Natural killer cell (primary cell): ENCODE results near the gene MPST. TPM values are rescaled to one million over a fixed set of nuclear protein-coding genes. Genes with fewer than 3 reads are reported as not detected.
A peak's percentile ranks its signal among the peaks of the same experiment; 100 is the strongest.

Experiments
- ATAC-seq, 3 donors: fragments of 150-1000 bp in 2 of 3; fragments of 200-7000 bp in 1 of 3; cut with Tn5 transposase; 1 replicate in 1 of 3; 2 replicates in 2 of 3; pipeline ENCODE4 v1.10.0; 2021; ENCODE audit warnings: mild to moderate bottlenecking in 2 of 3, moderate library complexity in 2 of 3
- DNase-seq, 2 donors: peaks; one replicate each; pipeline versions ENCODE4 v3.0.0 to v3.0.0-alpha.2; 2013 to 2021; ENCODE audit warnings: mixed read lengths in 1 of 2
- H3K27ac ChIP-seq: one replicate; pipeline ENCODE4 v1.5.1; 2013; ENCODE audit warnings: mild to moderate bottlenecking, low read length
- H3K27me3 ChIP-seq: one replicate; pipeline ENCODE4 v1.6.1; 2013; ENCODE audit warnings: low read length; ENCODE audit not compliant: control insufficient read depth, insufficient read depth
- H3K36me3 ChIP-seq: one replicate; pipeline ENCODE4 v1.6.1; 2013; ENCODE audit warnings: low read length; ENCODE audit not compliant: control insufficient read depth, insufficient read depth
- H3K4me1 ChIP-seq: one replicate; pipeline ENCODE4 v1.6.1; 2013; ENCODE audit warnings: low read length; ENCODE audit not compliant: control insufficient read depth, insufficient read depth
- H3K4me3 ChIP-seq: one replicate; pipeline ENCODE4 v1.5.1; 2013; ENCODE audit warnings: low read length
- H3K9me3 ChIP-seq: one replicate; pipeline ENCODE4 v1.6.1; 2013; ENCODE audit warnings: low read length; ENCODE audit not compliant: control insufficient read depth, insufficient read depth
- H3K27ac Mint-ChIP-seq, 2 donors: one replicate each; pipeline ENCODE4 v1.8.0; 2022; ENCODE audit warnings: mild to moderate bottlenecking in 2 of 2, mixed read lengths in 2 of 2, moderate library complexity in 1 of 2
- H3K27me3 Mint-ChIP-seq, 2 donors: one replicate each; pipeline ENCODE4 v1.8.0; 2022; ENCODE audit warnings: low read depth in 2 of 2, mixed read lengths in 2 of 2
- H3K36me3 Mint-ChIP-seq: one replicate; pipeline ENCODE4 v1.8.0; 2022; ENCODE audit warnings: mixed read lengths
- H3K4me1 Mint-ChIP-seq, 2 donors: one replicate each; pipeline ENCODE4 v1.8.0; 2022; ENCODE audit warnings: mixed read lengths in 2 of 2
- H3K4me3 Mint-ChIP-seq: one replicate; pipeline ENCODE4 v1.8.0; 2022; ENCODE audit warnings: mild to moderate bottlenecking, moderate library complexity, mixed read lengths
- H3K9me3 Mint-ChIP-seq, 2 donors: one replicate each; pipeline ENCODE4 v1.8.0; 2022; ENCODE audit warnings: mixed read lengths in 2 of 2
- WGBS: methylation state at CpG from one replicate; pipeline ENCODE4 v1.1.7; 2013; ENCODE audit warnings: missing lambda C conversion rate; ENCODE audit not compliant: insufficient coverage; 5-methylcytosine and 5-hydroxymethylcytosine counted together
- intact Hi-C: fragments of 100-400 bp; cut with micrococcal nuclease; formaldehyde crosslinking; loops from one replicate; pipeline ENCODE4 v1.14.2; 2022
- total RNA-seq, 4 donors: library from RNA; stranded (reverse); fragments of 120-200 nt in 1 of 4; gene quantifications; one replicate each; pipeline versions ENCODE4 v1.2.3 to v1.2.4, GENCODE V29; 2013 to 2022
- TF ChIP-seq, protein P1 (sequence below): fragments of 200-600 bp; IDR thresholded peaks from one replicate; pipeline ENCODE4 v1.8.0; 2022; ENCODE audit warnings: antibody characterized with exemption

Gene MPST
- total RNA-seq, 3 donors from 2014 or later (not counting 1 experiment from before 2014, with no cell fraction given) = 21.4 to 23.9 (median 22.9) TPM

GRCh38 chr22:37020192-37020479 lies 594 bp downstream of the MPST start:
- Histone ChIP-seq H3K4me1 (peaks cover 33% of the 10 kb centered on the region), H3K27me3 (no peaks in the 10 kb centered on the region), H3K9me3 (no peaks in the 10 kb centered on the region), H3K27ac (peak overlapping the region; percentile 30), H3K36me3 (peaks cover 6% of the 10 kb centered on the region), H3K4me3 (peak overlapping the region; percentile 84)
- H3K27ac Mint-ChIP-seq = peak overlapping the region; percentile 57 to 89
- H3K27me3 Mint-ChIP-seq = no peaks in the 10 kb centered on the region
- H3K4me1 Mint-ChIP-seq = peaks cover 12 to 31% of the 10 kb centered on the region in 2 donors
- 6% methylated on average over 5 of the region's 5 CpGs for WGBS
- ATAC-seq (peak in 2 of 3 donors; percentile 1 to 8), DNase-seq (peak in 1 of 2 donors; percentile 22)
- H3K4me3 Mint-ChIP-seq = peak overlapping the region; percentile 90
- TF ChIP-seq, protein P1, sequence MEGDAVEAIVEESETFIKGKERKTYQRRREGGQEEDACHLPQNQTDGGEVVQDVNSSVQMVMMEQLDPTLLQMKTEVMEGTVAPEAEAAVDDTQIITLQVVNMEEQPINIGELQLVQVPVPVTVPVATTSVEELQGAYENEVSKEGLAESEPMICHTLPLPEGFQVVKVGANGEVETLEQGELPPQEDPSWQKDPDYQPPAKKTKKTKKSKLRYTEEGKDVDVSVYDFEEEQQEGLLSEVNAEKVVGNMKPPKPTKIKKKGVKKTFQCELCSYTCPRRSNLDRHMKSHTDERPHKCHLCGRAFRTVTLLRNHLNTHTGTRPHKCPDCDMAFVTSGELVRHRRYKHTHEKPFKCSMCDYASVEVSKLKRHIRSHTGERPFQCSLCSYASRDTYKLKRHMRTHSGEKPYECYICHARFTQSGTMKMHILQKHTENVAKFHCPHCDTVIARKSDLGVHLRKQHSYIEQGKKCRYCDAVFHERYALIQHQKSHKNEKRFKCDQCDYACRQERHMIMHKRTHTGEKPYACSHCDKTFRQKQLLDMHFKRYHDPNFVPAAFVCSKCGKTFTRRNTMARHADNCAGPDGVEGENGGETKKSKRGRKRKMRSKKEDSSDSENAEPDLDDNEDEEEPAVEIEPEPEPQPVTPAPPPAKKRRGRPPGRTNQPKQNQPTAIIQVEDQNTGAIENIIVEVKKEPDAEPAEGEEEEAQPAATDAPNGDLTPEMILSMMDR = no peak
- no peaks in the 10 kb centered on the region for H3K9me3 Mint-ChIP-seq
- intact Hi-C loops = no loop called here
- no peaks in the 10 kb centered on the region for H3K36me3 Mint-ChIP-seq

GRCh38 chr22:37021041-37021440 lies 1.5 kb downstream of the MPST start:
- H3K9me3 Mint-ChIP-seq = no peaks in the 10 kb centered on the region
- WGBS = 87% methylated on average over 5 of the region's 5 CpGs
- H3K27ac Mint-ChIP-seq = no peak overlapping the region
- TF ChIP-seq, protein P1 = no peak
- H3K4me3 ChIP-seq = no peak overlapping the region
- no peaks in the 10 kb centered on the region for H3K9me3 ChIP-seq
- H3K4me1 Mint-ChIP-seq = peaks cover 12 to 34% of the 10 kb centered on the region in 2 donors
- no peaks in the 10 kb centered on the region for H3K27me3 ChIP-seq
- intact Hi-C loops = no loop called here
- no peak for ATAC-seq
- peaks cover 33% of the 10 kb centered on the region for H3K4me1 ChIP-seq
- no peak overlapping the region for H3K4me3 Mint-ChIP-seq
- H3K36me3 Mint-ChIP-seq = no peaks in the 10 kb centered on the region
- DNase-seq = no peak
- H3K36me3 ChIP-seq = peaks cover 10% of the 10 kb centered on the region
- H3K27me3 Mint-ChIP-seq = no peaks in the 10 kb centered on the region
- no peak overlapping the region for H3K27ac ChIP-seq

- no peaks in the 10 kb centered on the region for H3K9me3 ChIP-seq
- H3K27me3 Mint-ChIP-seq = no peaks in the 10 kb centered on the region
- H3K4me3 ChIP-seq = no peak overlapping the region
- 68% methylated on average over 13 of the region's 13 CpGs for WGBS
- ATAC-seq (peak; percentile 23 to 53 (median 45)), DNase-seq (peak; percentile 52 to 83)
- H3K4me1 Mint-ChIP-seq = peaks cover 12 to 34% of the 10 kb centered on the region in 2 donors
- H3K9me3 Mint-ChIP-seq = no peaks in the 10 kb centered on the region
- H3K4me1 ChIP-seq = peaks cover 33% of the 10 kb centered on the region
- no peaks in the 10 kb centered on the region for H3K36me3 Mint-ChIP-seq
- H3K27ac ChIP-seq = no peak overlapping the region
- TF ChIP-seq, protein P1 = peak; percentile 80
- peak overlapping the region; percentile 80 for H3K4me3 Mint-ChIP-seq
- peak overlapping the region in 1 of 2 donors; percentile 25 for H3K27ac Mint-ChIP-seq
- intact Hi-C loops = no loop called here
- H3K36me3 ChIP-seq = peaks cover 10% of the 10 kb centered on the region
- H3K27me3 ChIP-seq = no peaks in the 10 kb centered on the region
These were observed 2.4 kb downstream of the MPST start for GRCh38 chr22:37021710-37022482.
